SK-N-SH (cell line): ENCODE results near the gene PISD. TPM values are rescaled to one million over a fixed set of nuclear protein-coding genes. Genes with fewer than 3 reads are reported as not detected.

Experiments used
- CTCF ChIA-PET: fragments of 300-600, 350-600 bp; formaldehyde crosslinking; extraction: SDS; loops from one replicate; lab custom pipeline; 2021; lab: Yijun Ruan, JAX
- POLR2A ChIA-PET: fragments of 350-600 bp; sonication (Branson Sonifier 250); formaldehyde crosslinking; extraction: SDS; loops from one replicate; lab custom pipeline; 2020; ENCODE audit warnings: antibody characterized with exemption, inconsistent platforms; lab: Yijun Ruan, JAX
- DNase-seq: peaks from one replicate; pipeline ENCODE4 v3.0.0; 2012
- H2AFZ ChIP-seq: fragments of 200-600 bp; sonication (generic); 2 replicates; pipeline ENCODE4 v1.8.1; 2016; ENCODE audit warnings: antibody characterized with exemption, mild to moderate bottlenecking, low read depth
- H3F3A ChIP-seq: fragments of 200-600 bp; sonication (generic); replicated peaks from 2 replicates; pipeline ENCODE3; 2016; ENCODE audit warnings: antibody characterized with exemption, mild to moderate bottlenecking; ENCODE audit not compliant: insufficient read depth
- H3K27ac ChIP-seq, 2 experiments: fragments of 200-500 bp in 1 of 2; fragments of 200-600 bp in 1 of 2; sonication (Bioruptor generic) in 1 of 2; sonication (generic), shearing (Covaris generic) in 1 of 2; 2 replicates each; pipeline versions ENCODE4 v1.5.1 to v1.6.1; 2014 to 2016; ENCODE audit warnings: low read depth in 2 of 2, inconsistent platforms in 1 of 2, low read length in 1 of 2, mild to moderate bottlenecking in 1 of 2, mixed read lengths in 1 of 2
- H3K27me3 ChIP-seq: fragments of 200-600 bp; sonication (generic), shearing (Covaris generic); 2 replicates; pipeline ENCODE4 v1.6.1; 2016; ENCODE audit warnings: mixed run types; ENCODE audit not compliant: insufficient read depth
- H3K36me3 ChIP-seq, 2 experiments: fragments of 200-500 bp in 1 of 2; fragments of 200-600 bp in 1 of 2; sonication (Bioruptor generic) in 1 of 2; sonication (generic) in 1 of 2; replicated peaks in 1 of 2; 2 replicates each; pipeline versions ENCODE3 to v1.5.1; 2014 to 2016; ENCODE audit warnings: low read length in 1 of 2, mild to moderate bottlenecking in 1 of 2; ENCODE audit not compliant: insufficient read depth in 2 of 2, control insufficient read depth in 1 of 2
- H3K4me1 ChIP-seq, 2 experiments: fragments of 200-500 bp in 1 of 2; fragments of 200-600 bp in 1 of 2; sonication (Bioruptor generic) in 1 of 2; sonication (generic), shearing (Covaris generic) in 1 of 2; 2 replicates each; pipeline versions ENCODE4 v1.5.1 to v1.6.1; 2014 to 2016; ENCODE audit warnings: low read depth in 1 of 2, low read length in 1 of 2, mixed run types in 1 of 2; ENCODE audit not compliant: insufficient read depth in 2 of 2, control insufficient read depth in 1 of 2
- H3K4me2 ChIP-seq: fragments of 200-600 bp; sonication (generic), shearing (Covaris generic); 2 replicates; pipeline ENCODE4 v1.6.1; 2017; ENCODE audit warnings: mixed run types
- H3K4me3 ChIP-seq, 2 experiments: fragments of 200-500 bp in 1 of 2; fragments of 200-600 bp in 1 of 2; sonication (Bioruptor generic) in 1 of 2; sonication (generic), shearing (Covaris generic) in 1 of 2; 2 replicates each; pipeline versions ENCODE4 v1.5.1 to v1.8.1; 2014 to 2016; ENCODE audit warnings: low read depth in 2 of 2, inconsistent platforms in 1 of 2, low read length in 1 of 2, mild to moderate bottlenecking in 1 of 2, mixed read lengths in 1 of 2, moderate library complexity in 1 of 2
- H3K79me2 ChIP-seq: fragments of 200-600 bp; sonication (generic); 2 replicates; pipeline ENCODE4 v1.8.1; 2017; ENCODE audit warnings: mild to moderate bottlenecking; ENCODE audit not compliant: insufficient read depth
- H3K9ac ChIP-seq: fragments of 200-600 bp; sonication (generic); 2 replicates; pipeline ENCODE4 v1.6.1; 2017; ENCODE audit warnings: mixed run types
- H3K9me2 ChIP-seq: fragments of 200-600 bp; sonication (generic); 2 replicates; pipeline ENCODE4 v1.6.1; 2017; ENCODE audit warnings: mixed run types
- H3K9me3 ChIP-seq: fragments of 200-600 bp; sonication (generic); 2 replicates; pipeline ENCODE4 v1.6.1; 2017; ENCODE audit warnings: mixed run types, mild to moderate bottlenecking, moderate library complexity
- H4K20me1 ChIP-seq: fragments of 200-600 bp; sonication (generic); 2 replicates; pipeline ENCODE4 v1.6.1; 2017; ENCODE audit warnings: mild to moderate bottlenecking, mixed run types; ENCODE audit not compliant: insufficient read depth
- ELF1 ChIP-seq: IDR thresholded peaks from 2 replicates; pipeline ENCODE4 v1.4.0; 2012
- GABPA ChIP-seq: IDR thresholded peaks from 2 replicates; pipeline ENCODE4 v1.4.0; 2012; ENCODE audit warnings: low read depth, mild to moderate bottlenecking
- MXI1 ChIP-seq: IDR thresholded peaks from 2 replicates; pipeline ENCODE4 v1.6.1; 2012; ENCODE audit warnings: mild to moderate bottlenecking, low read depth, low read length, improper control_type of control experiment
- NFIC ChIP-seq: IDR thresholded peaks from 2 replicates; pipeline ENCODE4 v1.4.0; 2012; ENCODE audit warnings: borderline replicate concordance
- RXRA ChIP-seq: IDR thresholded peaks from 2 replicates; pipeline ENCODE4 v1.4.0; 2012; ENCODE audit warnings: low read depth, mild to moderate bottlenecking, borderline replicate concordance
- TAF1 ChIP-seq: IDR thresholded peaks from 2 replicates; pipeline ENCODE4 v1.6.1; 2012; ENCODE audit warnings: low read depth, mild to moderate bottlenecking, low read length, moderate library complexity, borderline replicate concordance
- WGBS: methylation state at CpG from one replicate; pipeline ENCODE4 v1.1.6; 2017; ENCODE audit warnings: low lambda C conversion rate; 5-methylcytosine and 5-hydroxymethylcytosine counted together
- polyA plus RNA-seq, 3 experiments: library from polyadenylated mRNA; depleted of rRNA; stranded (reverse); fragments of >200 nt; gene quantifications; 2 replicates each; pipeline ENCODE4 v1.2.3, GENCODE V29; 2012
- TF ChIP-seq, protein P1 (sequence below): IDR thresholded peaks from 2 replicates; pipeline ENCODE4 v1.6.1; 2012; ENCODE audit warnings: mild to moderate bottlenecking, low read depth, low read length, moderate library complexity
- TF ChIP-seq, protein P2 (sequence below): IDR thresholded peaks from 2 replicates; pipeline ENCODE4 v1.4.0; 2012; ENCODE audit warnings: low read depth, borderline replicate concordance
- TF ChIP-seq, protein P3 (sequence below): fragments of 150-350 bp; IDR thresholded peaks from 2 replicates; pipeline ENCODE4 v1.6.1; 2016; ENCODE audit warnings: mild to moderate bottlenecking, low read depth, low read length
- TF ChIP-seq, protein P4 (sequence below): fragments of 200-600 bp; sonication (generic); IDR thresholded peaks from 2 replicates; pipeline ENCODE4 v1.6.1; 2017; ENCODE audit warnings: antibody characterized with exemption, mild to moderate bottlenecking, moderate library complexity

PISD gene
- polyA plus RNA-seq, 1 of the 3 experiments (the other 2 are of a cell fraction) = 34.9 TPM

DNA sequence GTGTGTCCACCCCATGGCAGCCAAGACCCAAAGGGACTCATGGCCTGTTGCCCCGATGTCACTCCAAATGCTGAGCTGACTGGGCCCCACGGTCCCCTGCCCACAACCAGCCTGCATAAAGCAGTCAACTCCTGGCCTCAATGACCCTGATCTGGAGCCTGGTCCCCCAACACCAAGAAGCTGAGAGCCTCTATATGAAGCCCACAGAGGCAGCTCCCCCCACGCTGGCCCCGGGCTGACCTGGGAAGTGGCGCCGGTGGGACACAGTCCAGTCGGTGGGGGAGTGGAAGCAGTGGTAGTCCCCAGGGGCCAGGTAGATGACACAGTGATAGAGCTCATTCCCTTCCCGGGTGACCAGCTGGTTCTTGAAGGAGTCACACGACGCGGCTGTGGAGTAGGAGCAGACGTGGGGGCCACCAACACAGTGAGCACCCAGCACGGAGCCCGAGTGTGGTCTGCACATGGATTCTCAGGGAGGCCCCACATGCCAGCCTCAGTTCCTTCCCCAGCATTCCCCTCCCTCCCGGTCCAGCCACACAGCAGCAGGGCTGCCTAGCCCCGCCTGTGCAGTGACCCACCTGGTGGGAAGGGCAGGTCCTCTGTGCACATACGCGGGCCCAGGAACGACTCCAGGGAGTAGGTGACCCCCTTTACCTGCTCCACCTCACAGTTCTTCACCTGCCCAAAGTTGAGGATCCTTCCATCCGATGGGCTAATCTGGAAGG is 41.1 kb downstream of the PISD start:
- H4K20me1 ChIP-seq = peaks cover 31% of the 10 kb centered on the region
- H3K9me3 ChIP-seq = no peaks in the 10 kb centered on the region
- DNase-seq = no peak
- H3K4me2 ChIP-seq = no peak overlapping the region
- no peak overlapping the region for H3K9ac ChIP-seq
- peaks cover 32% of the 10 kb centered on the region for H3K79me2 ChIP-seq
- no peak overlapping the region for H3K4me3 ChIP-seq
- H3F3A ChIP-seq = no peaks in the 10 kb centered on the region
- H3K27me3 ChIP-seq = no peaks in the 10 kb centered on the region
- H3K9me2 ChIP-seq = no peaks in the 10 kb centered on the region
- ChIA-PET CTCF (interaction anchor here (0.8 to 2.2 kb wide), 4 partner anchors 10 to 64 kb away, joined by 3 to 6 read pairs (median 4); no protein-coding TSS in a partner anchor), POLR2A (no interaction called here)
- H3K36me3 ChIP-seq = peaks cover 3 to 59% of the 10 kb centered on the region in 2 experiments
- TF ChIP-seq NFIC = no peak
- TF ChIP-seq TAF1 = no peak
- TF ChIP-seq, protein P1, sequence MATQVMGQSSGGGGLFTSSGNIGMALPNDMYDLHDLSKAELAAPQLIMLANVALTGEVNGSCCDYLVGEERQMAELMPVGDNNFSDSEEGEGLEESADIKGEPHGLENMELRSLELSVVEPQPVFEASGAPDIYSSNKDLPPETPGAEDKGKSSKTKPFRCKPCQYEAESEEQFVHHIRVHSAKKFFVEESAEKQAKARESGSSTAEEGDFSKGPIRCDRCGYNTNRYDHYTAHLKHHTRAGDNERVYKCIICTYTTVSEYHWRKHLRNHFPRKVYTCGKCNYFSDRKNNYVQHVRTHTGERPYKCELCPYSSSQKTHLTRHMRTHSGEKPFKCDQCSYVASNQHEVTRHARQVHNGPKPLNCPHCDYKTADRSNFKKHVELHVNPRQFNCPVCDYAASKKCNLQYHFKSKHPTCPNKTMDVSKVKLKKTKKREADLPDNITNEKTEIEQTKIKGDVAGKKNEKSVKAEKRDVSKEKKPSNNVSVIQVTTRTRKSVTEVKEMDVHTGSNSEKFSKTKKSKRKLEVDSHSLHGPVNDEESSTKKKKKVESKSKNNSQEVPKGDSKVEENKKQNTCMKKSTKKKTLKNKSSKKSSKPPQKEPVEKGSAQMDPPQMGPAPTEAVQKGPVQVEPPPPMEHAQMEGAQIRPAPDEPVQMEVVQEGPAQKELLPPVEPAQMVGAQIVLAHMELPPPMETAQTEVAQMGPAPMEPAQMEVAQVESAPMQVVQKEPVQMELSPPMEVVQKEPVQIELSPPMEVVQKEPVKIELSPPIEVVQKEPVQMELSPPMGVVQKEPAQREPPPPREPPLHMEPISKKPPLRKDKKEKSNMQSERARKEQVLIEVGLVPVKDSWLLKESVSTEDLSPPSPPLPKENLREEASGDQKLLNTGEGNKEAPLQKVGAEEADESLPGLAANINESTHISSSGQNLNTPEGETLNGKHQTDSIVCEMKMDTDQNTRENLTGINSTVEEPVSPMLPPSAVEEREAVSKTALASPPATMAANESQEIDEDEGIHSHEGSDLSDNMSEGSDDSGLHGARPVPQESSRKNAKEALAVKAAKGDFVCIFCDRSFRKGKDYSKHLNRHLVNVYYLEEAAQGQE = no peak
- TF ChIP-seq, protein P2, sequence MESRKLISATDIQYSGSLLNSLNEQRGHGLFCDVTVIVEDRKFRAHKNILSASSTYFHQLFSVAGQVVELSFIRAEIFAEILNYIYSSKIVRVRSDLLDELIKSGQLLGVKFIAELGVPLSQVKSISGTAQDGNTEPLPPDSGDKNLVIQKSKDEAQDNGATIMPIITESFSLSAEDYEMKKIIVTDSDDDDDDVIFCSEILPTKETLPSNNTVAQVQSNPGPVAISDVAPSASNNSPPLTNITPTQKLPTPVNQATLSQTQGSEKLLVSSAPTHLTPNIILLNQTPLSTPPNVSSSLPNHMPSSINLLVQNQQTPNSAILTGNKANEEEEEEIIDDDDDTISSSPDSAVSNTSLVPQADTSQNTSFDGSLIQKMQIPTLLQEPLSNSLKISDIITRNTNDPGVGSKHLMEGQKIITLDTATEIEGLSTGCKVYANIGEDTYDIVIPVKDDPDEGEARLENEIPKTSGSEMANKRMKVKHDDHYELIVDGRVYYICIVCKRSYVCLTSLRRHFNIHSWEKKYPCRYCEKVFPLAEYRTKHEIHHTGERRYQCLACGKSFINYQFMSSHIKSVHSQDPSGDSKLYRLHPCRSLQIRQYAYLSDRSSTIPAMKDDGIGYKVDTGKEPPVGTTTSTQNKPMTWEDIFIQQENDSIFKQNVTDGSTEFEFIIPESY = no peak
- TF ChIP-seq RXRA = no peak
- TF ChIP-seq, protein P3, sequence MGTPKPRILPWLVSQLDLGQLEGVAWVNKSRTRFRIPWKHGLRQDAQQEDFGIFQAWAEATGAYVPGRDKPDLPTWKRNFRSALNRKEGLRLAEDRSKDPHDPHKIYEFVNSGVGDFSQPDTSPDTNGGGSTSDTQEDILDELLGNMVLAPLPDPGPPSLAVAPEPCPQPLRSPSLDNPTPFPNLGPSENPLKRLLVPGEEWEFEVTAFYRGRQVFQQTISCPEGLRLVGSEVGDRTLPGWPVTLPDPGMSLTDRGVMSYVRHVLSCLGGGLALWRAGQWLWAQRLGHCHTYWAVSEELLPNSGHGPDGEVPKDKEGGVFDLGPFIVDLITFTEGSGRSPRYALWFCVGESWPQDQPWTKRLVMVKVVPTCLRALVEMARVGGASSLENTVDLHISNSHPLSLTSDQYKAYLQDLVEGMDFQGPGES = no peak
- TF ChIP-seq ELF1 = no peak
- no peak for TF ChIP-seq MXI1
- no peak for TF ChIP-seq GABPA
- TF ChIP-seq, protein P4, sequence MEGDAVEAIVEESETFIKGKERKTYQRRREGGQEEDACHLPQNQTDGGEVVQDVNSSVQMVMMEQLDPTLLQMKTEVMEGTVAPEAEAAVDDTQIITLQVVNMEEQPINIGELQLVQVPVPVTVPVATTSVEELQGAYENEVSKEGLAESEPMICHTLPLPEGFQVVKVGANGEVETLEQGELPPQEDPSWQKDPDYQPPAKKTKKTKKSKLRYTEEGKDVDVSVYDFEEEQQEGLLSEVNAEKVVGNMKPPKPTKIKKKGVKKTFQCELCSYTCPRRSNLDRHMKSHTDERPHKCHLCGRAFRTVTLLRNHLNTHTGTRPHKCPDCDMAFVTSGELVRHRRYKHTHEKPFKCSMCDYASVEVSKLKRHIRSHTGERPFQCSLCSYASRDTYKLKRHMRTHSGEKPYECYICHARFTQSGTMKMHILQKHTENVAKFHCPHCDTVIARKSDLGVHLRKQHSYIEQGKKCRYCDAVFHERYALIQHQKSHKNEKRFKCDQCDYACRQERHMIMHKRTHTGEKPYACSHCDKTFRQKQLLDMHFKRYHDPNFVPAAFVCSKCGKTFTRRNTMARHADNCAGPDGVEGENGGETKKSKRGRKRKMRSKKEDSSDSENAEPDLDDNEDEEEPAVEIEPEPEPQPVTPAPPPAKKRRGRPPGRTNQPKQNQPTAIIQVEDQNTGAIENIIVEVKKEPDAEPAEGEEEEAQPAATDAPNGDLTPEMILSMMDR = no peak
- peaks cover 0 to 29% of the 10 kb centered on the region in 2 experiments; a peak in 1 of 4 replicates for H3K4me1 ChIP-seq
- WGBS = 90% methylated on average over 12 of the region's 20 CpGs
- H3K27ac ChIP-seq = no peak overlapping the region
- H2AFZ ChIP-seq = no peak overlapping the region
